Mucosa of descending colon (tissue), 3 donors: ENCODE data around the gene TUT4. TPM values are rescaled to one million over a fixed set of nuclear protein-coding genes. Genes with fewer than 3 reads are reported as not detected.

ENCODE experiments used
- ATAC-seq: fragments of 200-7000 bp; cut with Tn5 transposase; one replicate; pipeline ENCODE4 v1.9.1; 2020; ENCODE audit warnings: mild to moderate bottlenecking, moderate library complexity
- DNase-seq, 3 donors: peaks; one replicate each; pipeline ENCODE4 v3.0.0-alpha.2; 2020
- H3K36me3 ChIP-seq: fragments of 200-600 bp; one replicate; pipeline ENCODE4 v1.8.0; 2021; ENCODE audit warnings: low read depth, mild to moderate bottlenecking
- H3K4me1 ChIP-seq: fragments of 200-600 bp; one replicate; pipeline ENCODE4 v1.8.0; 2021; ENCODE audit warnings: low read depth, mild to moderate bottlenecking
- H3K4me3 ChIP-seq: fragments of 200-600 bp; one replicate; pipeline ENCODE4 v1.8.0; 2021; ENCODE audit warnings: mild to moderate bottlenecking
- H3K9me3 ChIP-seq: fragments of 200-600 bp; one replicate; pipeline ENCODE4 v1.8.0; 2021; ENCODE audit warnings: mild to moderate bottlenecking
- intact Hi-C, 2 donors: fragments of 100-400 bp; cut with DNase I in 1 of 2; cut with micrococcal nuclease in 1 of 2; formaldehyde crosslinking; loops; one replicate each; pipeline versions ENCODE4 v1.11.0 to v1.11.1; 2022; cut with DNase I, micrococcal nuclease
- total RNA-seq, 3 donors: library from RNA; stranded (reverse); fragmentation: NEBNext Ultra II Directional in 2 of 3; extraction: Animal tissue kit (Norgen Biotek cat#: 25700) in 2 of 3; gene quantifications; one replicate each; pipeline versions ENCODE4 v1.2.1 to v1.2.4, GENCODE V29; 2021 to 2023
- TF ChIP-seq, protein P1 (sequence below): fragments of 200-600 bp; IDR thresholded peaks from one replicate; pipeline ENCODE4 v1.8.0; 2022; ENCODE audit warnings: antibody characterized with exemption, mild to moderate bottlenecking
- donor health status: DM: no; HTN: no; CAD: no; lungs with moderate emphysema.
- donor health status: DM: no; HTN: no; CAD: no.
- donor health status: DM: no; HTN: yes; CAD: no.

Gene TUT4
- total RNA-seq, 3 donors from 2014 or later: 17.9 to 51.7 (median 20.8) TPM

DNA sequence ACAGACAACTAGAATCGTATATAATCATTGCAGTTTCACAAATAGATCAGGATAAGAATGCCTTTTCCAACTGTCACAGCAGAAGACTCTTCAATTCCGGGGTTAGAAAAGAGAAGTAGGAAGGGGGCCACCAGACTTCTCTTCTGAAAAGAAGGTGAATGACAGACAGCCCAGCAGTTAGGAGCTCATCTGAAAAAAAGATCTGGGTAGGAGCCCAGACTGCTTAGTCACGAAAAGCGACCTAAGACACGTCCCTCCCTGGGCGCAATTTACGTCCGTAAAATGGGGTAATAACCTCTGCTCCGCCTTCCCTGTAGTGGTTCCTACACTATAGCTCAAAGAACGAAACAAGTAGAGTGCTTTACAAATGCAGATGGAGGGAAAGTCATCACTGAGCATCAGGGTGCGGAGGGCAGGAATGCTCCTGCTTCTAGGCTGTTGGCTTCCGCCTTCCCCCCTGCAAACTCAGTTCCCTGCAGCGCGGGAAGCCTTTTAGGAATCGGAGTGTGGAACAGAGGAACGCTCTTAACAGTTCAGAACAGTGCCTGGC, 149.3 kb downstream of the TUT4 start:
- DNase-seq (peak in 1 of 3 donors; percentile 46), ATAC-seq (peak; percentile 75)
- Histone ChIP-seq H3K4me3 (peak overlapping the region; percentile 68), H3K9me3 (no peaks in the 10 kb centered on the region), H3K36me3 (no peaks in the 10 kb centered on the region), H3K4me1 (peaks cover 16% of the 10 kb centered on the region)
- TF ChIP-seq, protein P1, sequence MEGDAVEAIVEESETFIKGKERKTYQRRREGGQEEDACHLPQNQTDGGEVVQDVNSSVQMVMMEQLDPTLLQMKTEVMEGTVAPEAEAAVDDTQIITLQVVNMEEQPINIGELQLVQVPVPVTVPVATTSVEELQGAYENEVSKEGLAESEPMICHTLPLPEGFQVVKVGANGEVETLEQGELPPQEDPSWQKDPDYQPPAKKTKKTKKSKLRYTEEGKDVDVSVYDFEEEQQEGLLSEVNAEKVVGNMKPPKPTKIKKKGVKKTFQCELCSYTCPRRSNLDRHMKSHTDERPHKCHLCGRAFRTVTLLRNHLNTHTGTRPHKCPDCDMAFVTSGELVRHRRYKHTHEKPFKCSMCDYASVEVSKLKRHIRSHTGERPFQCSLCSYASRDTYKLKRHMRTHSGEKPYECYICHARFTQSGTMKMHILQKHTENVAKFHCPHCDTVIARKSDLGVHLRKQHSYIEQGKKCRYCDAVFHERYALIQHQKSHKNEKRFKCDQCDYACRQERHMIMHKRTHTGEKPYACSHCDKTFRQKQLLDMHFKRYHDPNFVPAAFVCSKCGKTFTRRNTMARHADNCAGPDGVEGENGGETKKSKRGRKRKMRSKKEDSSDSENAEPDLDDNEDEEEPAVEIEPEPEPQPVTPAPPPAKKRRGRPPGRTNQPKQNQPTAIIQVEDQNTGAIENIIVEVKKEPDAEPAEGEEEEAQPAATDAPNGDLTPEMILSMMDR: no peak
- intact Hi-C loops: no loop called here

DNA sequence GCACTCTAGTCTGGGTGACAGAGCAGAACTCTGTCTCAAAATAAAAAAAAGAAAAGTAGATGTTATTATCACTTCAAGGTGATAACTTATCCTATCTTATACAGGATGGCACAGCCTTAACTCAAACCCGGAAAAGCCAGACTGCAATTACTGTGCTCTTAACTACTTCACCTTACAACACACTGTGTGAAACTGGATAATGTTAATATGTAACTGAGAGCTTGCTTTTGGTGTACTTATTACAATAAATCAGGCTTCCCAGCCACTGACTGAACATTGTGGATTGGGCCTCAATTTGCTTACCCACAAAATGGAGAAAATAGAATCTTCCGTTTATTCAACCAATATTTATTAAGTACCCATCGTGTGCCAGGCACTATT, 150.0 kb downstream of the TUT4 start:
- Histone ChIP-seq H3K36me3 (no peaks in the 10 kb centered on the region), H3K4me3 (no peak overlapping the region), H3K4me1 (peaks cover 16% of the 10 kb centered on the region), H3K9me3 (no peaks in the 10 kb centered on the region)
- peak; percentile 66 for ATAC-seq
- TF ChIP-seq, protein P1: no peak
- DNase-seq: peak in 1 of 3 donors; percentile 30
- intact Hi-C loops: no loop called here

DNA sequence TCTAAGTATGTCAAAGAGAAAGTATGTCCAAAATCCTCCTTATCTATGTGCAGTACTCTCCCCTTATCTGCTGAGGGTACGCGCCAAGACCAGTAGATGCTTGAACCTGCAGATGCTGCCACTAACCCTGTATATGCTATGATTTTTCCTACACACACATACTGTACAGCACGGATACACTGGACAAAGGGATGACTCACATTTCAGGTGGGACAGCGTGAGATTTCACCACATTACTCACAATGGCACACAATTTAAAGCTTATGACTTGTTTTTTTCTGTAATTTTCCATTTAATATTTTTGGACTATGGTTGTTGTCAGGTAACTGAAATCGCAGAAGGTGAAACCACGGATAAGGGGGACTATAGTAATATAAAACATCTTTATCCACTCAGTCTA, 152.8 kb downstream of the TUT4 start:
- Histone ChIP-seq H3K36me3 (no peaks in the 10 kb centered on the region), H3K4me3 (no peak overlapping the region), H3K9me3 (no peaks in the 10 kb centered on the region), H3K4me1 (peaks cover 6% of the 10 kb centered on the region)
- intact Hi-C loops: no loop called here
- ATAC-seq: no peak
- TF ChIP-seq, protein P1: no peak
- no peak for DNase-seq

DNA sequence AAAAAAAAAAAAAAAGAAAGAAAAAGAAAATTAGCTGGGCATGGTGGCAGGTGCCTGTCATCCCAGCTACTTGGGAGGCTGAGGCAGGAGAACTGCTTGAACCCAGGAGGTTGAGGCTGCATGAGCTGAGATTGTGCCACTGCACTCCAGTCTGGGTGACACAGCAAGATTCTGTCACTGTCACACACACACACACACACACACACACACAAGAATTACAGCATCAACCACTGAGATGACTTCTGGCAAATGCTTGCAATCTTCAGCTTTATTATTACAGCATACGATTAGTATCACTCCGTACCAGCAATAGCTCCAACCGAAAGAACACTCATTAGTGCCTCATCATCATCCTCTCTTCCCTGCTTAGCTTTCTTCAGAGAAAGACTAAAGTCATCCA, 153.3 kb downstream of the TUT4 start:
- Histone ChIP-seq H3K4me3 (no peak overlapping the region), H3K36me3 (no peaks in the 10 kb centered on the region), H3K4me1 (peaks cover 6% of the 10 kb centered on the region), H3K9me3 (no peaks in the 10 kb centered on the region)
- TF ChIP-seq, protein P1: no peak
- intact Hi-C loops: no loop called here
- DNase-seq (no peak), ATAC-seq (no peak)

DNA sequence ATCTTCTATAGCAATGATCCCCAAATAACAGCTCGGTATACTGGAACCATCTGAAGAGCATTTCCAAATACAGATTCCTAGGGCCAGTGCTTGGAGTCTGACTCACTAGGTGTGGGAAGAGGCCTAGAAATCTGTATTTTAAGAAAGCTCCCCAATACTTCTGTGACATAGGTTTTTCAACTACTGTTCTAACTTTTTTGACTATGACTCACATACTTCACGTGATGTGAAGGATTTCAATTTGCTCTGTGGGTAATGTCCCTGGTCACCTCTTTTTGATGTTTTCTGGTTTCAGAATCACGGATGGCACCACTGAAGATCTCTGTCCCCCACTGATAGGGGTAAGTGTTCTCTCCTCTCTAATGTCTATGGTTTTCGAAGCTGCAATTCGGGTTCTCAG, 159.7 kb downstream of the TUT4 start:
- Histone ChIP-seq H3K36me3 (no peaks in the 10 kb centered on the region), H3K4me3 (no peak overlapping the region), H3K4me1 (no peaks in the 10 kb centered on the region), H3K9me3 (no peaks in the 10 kb centered on the region)
- DNase-seq (no peak), ATAC-seq (no peak)
- TF ChIP-seq, protein P1: no peak
- intact Hi-C loops: no loop called here

DNA sequence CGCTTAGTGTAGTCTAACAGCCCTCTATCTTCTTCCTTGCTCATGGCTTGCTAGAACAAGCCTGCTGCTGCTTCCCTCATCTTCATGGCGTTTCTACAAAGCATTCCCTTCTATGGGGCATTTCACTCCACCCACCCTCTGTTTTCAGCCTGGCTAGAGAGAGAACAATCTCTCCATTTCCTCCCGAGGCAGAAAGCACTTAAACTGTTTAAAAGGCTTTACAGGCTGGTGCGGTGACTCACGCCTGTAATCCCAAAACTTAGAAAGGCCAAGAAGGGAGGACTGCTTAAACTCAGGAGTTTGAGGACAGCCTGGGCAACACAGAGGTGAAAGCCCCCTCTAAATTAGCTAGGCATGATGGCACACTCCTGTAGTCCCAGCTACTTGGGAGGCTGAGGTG, 166.4 kb downstream of the TUT4 start:
- DNase-seq (no peak), ATAC-seq (no peak)
- H3K9me3 ChIP-seq: no peaks in the 10 kb centered on the region
- TF ChIP-seq, protein P1: no peak
- H3K4me3 ChIP-seq: no peak overlapping the region
- H3K4me1 ChIP-seq: no peaks in the 10 kb centered on the region
- H3K36me3 ChIP-seq: no peaks in the 10 kb centered on the region
- intact Hi-C loops: no loop called here
